Cardiac muscle cell (in vitro differentiated cells and primary cell): Measurements from ENCODE around the gene OLFML1. TPM values are rescaled to one million over a fixed set of nuclear protein-coding genes. Genes with fewer than 3 reads are reported as not detected.

Experiments
- DNase-seq, 2 donors: peaks; one replicate each; pipeline versions ENCODE4 v3.0.0 to v3.0.0-alpha.2; 2010 to 2017; ENCODE audit warnings: low read depth in 1 of 2, low spot score in 1 of 2
- H3K27ac ChIP-seq: fragments of 200-600 bp; sonication (generic); 2 replicates; pipeline ENCODE4 v1.5.1; 2016
- H3K27me3 ChIP-seq: fragments of 200-600 bp; sonication (generic); 2 replicates; pipeline ENCODE4 v1.6.0; 2016; ENCODE audit warnings: control low read depth
- H3K36me3 ChIP-seq: fragments of 200-600 bp; sonication (generic); 2 replicates; pipeline ENCODE4 v1.5.1; 2016; ENCODE audit warnings: control low read depth
- H3K4me1 ChIP-seq: fragments of 200-600 bp; sonication (generic); 2 replicates; pipeline ENCODE4 v1.8.1; 2017; ENCODE audit warnings: low read depth, mild to moderate bottlenecking, mixed run types
- H3K4me3 ChIP-seq: fragments of 200-600 bp; sonication (generic); 2 replicates; pipeline ENCODE4 v1.5.1; 2016; ENCODE audit warnings: mild to moderate bottlenecking
- H3K9me3 ChIP-seq: fragments of 200-600 bp; sonication (generic); 2 replicates; pipeline ENCODE4 v1.5.1; 2017; ENCODE audit warnings: low read depth, mild to moderate bottlenecking, control low read depth
- polyA plus RNA-seq: library from polyadenylated mRNA; unstranded; fragments of >200 nt; fragmentation: Nextera tagmentation; extraction: Ambion mirVana; gene quantifications from 2 replicates; pipeline ENCODE4 v1.2.1, GENCODE V29; 2016
- total RNA-seq: library from RNA; depleted of rRNA; stranded (reverse); fragments of >200 nt; gene quantifications from 2 replicates; pipeline ENCODE4 v1.2.3, GENCODE V29; 2016
- TF ChIP-seq, protein P1 (sequence below): IDR thresholded peaks from 2 replicates; pipeline ENCODE4 v1.5.1; 2012; ENCODE audit warnings: low read depth, mild to moderate bottlenecking, low read length

OLFML1 gene
- total and polyA plus RNA-seq, 2 experiments from 2014 or later: 0.39 to 1.1 TPM

DNA sequence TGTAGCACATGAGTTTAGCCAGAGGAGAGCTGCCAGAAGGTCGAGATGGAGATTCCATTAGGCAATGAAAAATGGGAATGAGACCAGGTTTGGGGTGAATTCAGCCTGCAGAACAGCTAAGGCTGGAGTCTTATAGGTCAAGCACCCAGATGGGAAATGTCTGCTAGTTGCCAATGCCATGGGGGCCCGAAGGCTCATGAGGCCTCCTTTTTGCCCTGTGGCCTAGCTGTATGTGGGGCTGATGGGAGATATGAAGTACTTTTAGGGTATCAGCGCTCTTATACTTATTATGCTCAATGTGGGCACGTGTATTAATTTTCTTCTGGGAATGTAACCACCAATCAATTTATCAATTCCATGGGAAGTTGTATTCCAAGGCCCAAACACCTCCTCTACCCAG lies 37.2 kb downstream of the OLFML1 start:
- H3K27ac ChIP-seq: no peak overlapping the region
- TF ChIP-seq, protein P1, sequence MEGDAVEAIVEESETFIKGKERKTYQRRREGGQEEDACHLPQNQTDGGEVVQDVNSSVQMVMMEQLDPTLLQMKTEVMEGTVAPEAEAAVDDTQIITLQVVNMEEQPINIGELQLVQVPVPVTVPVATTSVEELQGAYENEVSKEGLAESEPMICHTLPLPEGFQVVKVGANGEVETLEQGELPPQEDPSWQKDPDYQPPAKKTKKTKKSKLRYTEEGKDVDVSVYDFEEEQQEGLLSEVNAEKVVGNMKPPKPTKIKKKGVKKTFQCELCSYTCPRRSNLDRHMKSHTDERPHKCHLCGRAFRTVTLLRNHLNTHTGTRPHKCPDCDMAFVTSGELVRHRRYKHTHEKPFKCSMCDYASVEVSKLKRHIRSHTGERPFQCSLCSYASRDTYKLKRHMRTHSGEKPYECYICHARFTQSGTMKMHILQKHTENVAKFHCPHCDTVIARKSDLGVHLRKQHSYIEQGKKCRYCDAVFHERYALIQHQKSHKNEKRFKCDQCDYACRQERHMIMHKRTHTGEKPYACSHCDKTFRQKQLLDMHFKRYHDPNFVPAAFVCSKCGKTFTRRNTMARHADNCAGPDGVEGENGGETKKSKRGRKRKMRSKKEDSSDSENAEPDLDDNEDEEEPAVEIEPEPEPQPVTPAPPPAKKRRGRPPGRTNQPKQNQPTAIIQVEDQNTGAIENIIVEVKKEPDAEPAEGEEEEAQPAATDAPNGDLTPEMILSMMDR: no peak
- H3K9me3 ChIP-seq: no peaks in the 10 kb centered on the region
- H3K4me1 ChIP-seq: no peaks in the 10 kb centered on the region
- no peak for DNase-seq
- no peaks in the 10 kb centered on the region for H3K36me3 ChIP-seq
- H3K27me3 ChIP-seq: no peaks in the 10 kb centered on the region
- no peak overlapping the region for H3K4me3 ChIP-seq

GRCh38 chr11:7523416-7524210 lies 38.3 kb downstream of the OLFML1 start:
- no peaks in the 10 kb centered on the region for H3K36me3 ChIP-seq
- TF ChIP-seq, protein P1: no peak
- no peaks in the 10 kb centered on the region for H3K4me1 ChIP-seq
- H3K4me3 ChIP-seq: no peak overlapping the region
- DNase-seq: no peak
- no peak overlapping the region for H3K27ac ChIP-seq
- H3K9me3 ChIP-seq: no peaks in the 10 kb centered on the region
- no peaks in the 10 kb centered on the region for H3K27me3 ChIP-seq

DNA sequence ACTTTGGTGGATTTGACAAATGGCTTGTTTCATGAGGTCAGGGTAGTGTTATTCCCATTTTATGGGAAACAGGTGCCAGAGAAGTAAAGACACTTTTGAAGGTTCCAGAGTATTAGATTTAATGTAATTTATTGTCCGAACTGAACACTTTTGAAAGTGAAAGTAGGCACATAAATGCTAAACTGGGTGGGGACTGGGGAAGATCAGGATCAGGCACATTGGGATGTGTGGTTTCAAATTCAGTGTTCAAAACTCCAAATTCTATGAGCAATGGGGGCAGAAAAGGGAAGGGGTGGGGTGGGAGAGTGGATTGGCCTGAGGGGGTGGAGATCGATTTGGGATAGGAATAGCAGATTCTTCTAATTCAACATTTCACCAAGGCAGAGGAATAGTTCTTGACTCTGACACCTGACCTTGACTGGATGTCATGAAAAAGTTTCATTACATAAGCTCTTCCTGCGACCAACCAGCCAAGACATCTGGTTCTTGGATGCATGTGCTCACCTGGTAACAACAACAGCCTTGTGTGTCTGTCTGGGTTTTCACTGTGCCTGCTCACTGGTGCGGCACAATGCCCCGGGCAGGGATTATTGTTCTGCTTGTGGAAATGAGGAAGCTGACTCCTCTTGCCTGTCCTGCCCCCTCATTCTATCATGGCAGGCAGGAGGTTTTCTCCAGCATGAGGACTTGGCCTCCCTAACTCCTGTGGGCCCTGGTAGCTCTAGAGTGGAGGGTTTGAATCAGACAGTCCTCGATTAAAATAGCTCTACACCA lies 39.3 kb downstream of the OLFML1 start:
- Histone ChIP-seq H3K4me3 (no peak overlapping the region), H3K27ac (no peak overlapping the region), H3K4me1 (no peaks in the 10 kb centered on the region), H3K27me3 (no peaks in the 10 kb centered on the region), H3K36me3 (no peaks in the 10 kb centered on the region), H3K9me3 (no peaks in the 10 kb centered on the region)
- TF ChIP-seq, protein P1: no peak
- DNase-seq: no peak

- no peaks in the 10 kb centered on the region for H3K27me3 ChIP-seq
- H3K27ac ChIP-seq: no peak overlapping the region
- TF ChIP-seq, protein P1: no peak
- no peaks in the 10 kb centered on the region for H3K4me1 ChIP-seq
- H3K9me3 ChIP-seq: no peaks in the 10 kb centered on the region
- no peak for DNase-seq
- H3K4me3 ChIP-seq: no peak overlapping the region
- no peaks in the 10 kb centered on the region for H3K36me3 ChIP-seq
These were observed 40.1 kb downstream of the OLFML1 start for GRCh38 chr11:7525424-7525823.

- Histone ChIP-seq H3K27ac (no peak overlapping the region), H3K36me3 (no peaks in the 10 kb centered on the region), H3K9me3 (no peaks in the 10 kb centered on the region), H3K4me3 (no peak overlapping the region), H3K4me1 (no peaks in the 10 kb centered on the region), H3K27me3 (no peaks in the 10 kb centered on the region)
- TF ChIP-seq, protein P1: no peak
- DNase-seq: no peak
These were observed 41.7 kb downstream of the OLFML1 start for GRCh38 chr11:7527029-7527428.
